Measurements from ENCODE around the gene FAM229A.
"Not testable (repeated sequence)": the region's sequence is repeated elsewhere in the genome, so short reads cannot be mapped to it uniquely, and the experiment has no call there.

FAM229A gene

GRCh38 chr1:32362474-32363313 is at the start of gene FAM229A, which contains the start of gene TSSK3:
FAM229A (minus strand) TSS chr1:32362485; CDS start chr1:32362091, 394 bp downstream.
TSSK3 (plus strand) TSS chr1:32362539; CDS start chr1:32362702, 163 bp downstream.
- in situ Hi-C loops (cut with HindIII; ENCODE audit: low pct_unique_long_range_greater_than_20kb, low sequenced_read_pairs), result no loop called here
- no peak for DNase-seq (ENCODE audit: low read depth in 1 of 2, low spot score in 1 of 2)

GRCh38 chr1:32411261-32411660 is 49.0 kb upstream of the FAM229A start:
- in situ Hi-C loops (cut with HindIII; ENCODE audit: low pct_unique_long_range_greater_than_20kb, low sequenced_read_pairs), result no loop called here
- DNase-seq (ENCODE audit: low read depth in 1 of 2, low spot score in 1 of 2), result no peak
- no peak for TF ChIP-seq JUND (IDR thresholded peaks at IDR 0.05; ENCODE audit: low read depth)

More at GRCh38 chr1:32362474-32363313, at the start of gene FAM229A, which contains the start of gene TSSK3:
- no peak for TF ChIP-seq JUND (IDR thresholded peaks at IDR 0.05; ENCODE audit: low read depth)

- in situ Hi-C loops (cut with HindIII; ENCODE audit: low pct_unique_long_range_greater_than_20kb, low sequenced_read_pairs), result no loop called here
- DNase-seq (ENCODE audit: low read depth in 1 of 2, low spot score in 1 of 2), result no peak
- TF ChIP-seq JUND (IDR thresholded peaks at IDR 0.05; ENCODE audit: low read depth), result no peak
Observed at GRCh38 chr1:32406629-32407111, 44.4 kb upstream of the FAM229A start.

GRCh38 chr1:32405672-32406467 is 43.6 kb upstream of the FAM229A start:
- no peak for DNase-seq (ENCODE audit: low read depth in 1 of 2, low spot score in 1 of 2)
- TF ChIP-seq JUND (IDR thresholded peaks at IDR 0.05; ENCODE audit: low read depth), result no peak
- in situ Hi-C loops (cut with HindIII; ENCODE audit: low pct_unique_long_range_greater_than_20kb, low sequenced_read_pairs), result no loop called here

- no peak for DNase-seq (ENCODE audit: low read depth in 1 of 2, low spot score in 1 of 2)
- in situ Hi-C loops (cut with HindIII; ENCODE audit: low pct_unique_long_range_greater_than_20kb, low sequenced_read_pairs), result no loop called here
- TF ChIP-seq JUND (IDR thresholded peaks at IDR 0.05; ENCODE audit: low read depth), result no peak
Observed at GRCh38 chr1:32404946-32405345, 42.7 kb upstream of the FAM229A start.

- peak; percentile 49 to 78 for DNase-seq (ENCODE audit: low read depth in 1 of 2, low spot score in 1 of 2)
- no peak for TF ChIP-seq JUND (IDR thresholded peaks at IDR 0.05; ENCODE audit: low read depth)
- in situ Hi-C loops (cut with HindIII; ENCODE audit: low pct_unique_long_range_greater_than_20kb, low sequenced_read_pairs), result no loop called here
Observed at GRCh38 chr1:32400876-32401631, 38.8 kb upstream of the FAM229A start.

- in situ Hi-C loops (cut with HindIII; ENCODE audit: low pct_unique_long_range_greater_than_20kb, low sequenced_read_pairs), result no loop called here
- TF ChIP-seq JUND (IDR thresholded peaks at IDR 0.05; ENCODE audit: low read depth), result no peak
- DNase-seq (ENCODE audit: low read depth in 1 of 2, low spot score in 1 of 2), result no peak
Observed at GRCh38 chr1:32399843-32400242, 37.6 kb upstream of the FAM229A start.

- no peak for TF ChIP-seq JUND (IDR thresholded peaks at IDR 0.05; ENCODE audit: low read depth)
- no peak for DNase-seq (ENCODE audit: low read depth in 1 of 2, low spot score in 1 of 2)
- in situ Hi-C loops (cut with HindIII; ENCODE audit: low pct_unique_long_range_greater_than_20kb, low sequenced_read_pairs), result no loop called here
Observed at GRCh38 chr1:32398401-32398800, 36.1 kb upstream of the FAM229A start.

- DNase-seq (ENCODE audit: low read depth in 1 of 2, low spot score in 1 of 2); in situ Hi-C loops (cut with HindIII; ENCODE audit: low pct_unique_long_range_greater_than_20kb, low sequenced_read_pairs): not testable (repeated sequence)
Observed at GRCh38 chr1:32396524-32396923, 34.2 kb upstream of the FAM229A start.

- DNase-seq (ENCODE audit: low read depth in 1 of 2, low spot score in 1 of 2), result no peak
- in situ Hi-C loops (cut with HindIII; ENCODE audit: low pct_unique_long_range_greater_than_20kb, low sequenced_read_pairs), result no loop called here
- TF ChIP-seq JUND (IDR thresholded peaks at IDR 0.05; ENCODE audit: low read depth), result no peak
Observed at GRCh38 chr1:32394890-32395432, 32.7 kb upstream of the FAM229A start.

GRCh38 chr1:32394141-32394889 is 32.0 kb upstream of the FAM229A start, which contains the start of gene BSDC1:
BSDC1 (minus strand) TSS chr1:32394441; CDS start chr1:32394414, 27 bp downstream.
- 0 out of 2 replicates have a peak, but pooled peaks have one; percentile 34 for TF ChIP-seq JUND (IDR thresholded peaks at IDR 0.05; ENCODE audit: low read depth)
- peak; percentile 86 to 97 for DNase-seq (ENCODE audit: low read depth in 1 of 2, low spot score in 1 of 2)
- in situ Hi-C loops (cut with HindIII; ENCODE audit: low pct_unique_long_range_greater_than_20kb, low sequenced_read_pairs), result no loop called here

All from T47D (cell line).